GM19372 (cell line): ENCODE measurements around the gene NDUFAF8.
A peak's percentile ranks its signal among the peaks of the same experiment; 100 is the strongest.
"Not testable (repeated sequence)": the region's sequence is repeated elsewhere in the genome, so short reads cannot be mapped to it uniquely, and the experiment has no call there.

ENCODE experiments used
- ATAC-seq: cut with Tn5 transposase; IDR thresholded peaks from one replicate; pipeline ENCODE4 v1.9.1; 2021; ENCODE audit warnings: mild to moderate bottlenecking, low read depth, moderate library complexity; ENCODE audit not compliant: unreplicated experiment

The NDUFAF8 gene

GRCh38 chr17:81222620-81222905 is 16.6 kb upstream of the NDUFAF8 start:
- no peak for ATAC-seq

- peak; percentile 91 for ATAC-seq
Observed at GRCh38 chr17:81222906-81223761, 16.0 kb upstream of the NDUFAF8 start, which contains the start of gene CEP131. TSS of gene CEP131 (minus strand) at chr17:81222965. CDS start at chr17:81220056, 2,909 bp downstream.

GRCh38 chr17:81223762-81224130 is 15.4 kb upstream of the NDUFAF8 start:
- ATAC-seq, result no peak

GRCh38 chr17:81227630-81228029 is 11.5 kb upstream of the NDUFAF8 start:
- ATAC-seq, result not testable (repeated sequence)

DNA sequence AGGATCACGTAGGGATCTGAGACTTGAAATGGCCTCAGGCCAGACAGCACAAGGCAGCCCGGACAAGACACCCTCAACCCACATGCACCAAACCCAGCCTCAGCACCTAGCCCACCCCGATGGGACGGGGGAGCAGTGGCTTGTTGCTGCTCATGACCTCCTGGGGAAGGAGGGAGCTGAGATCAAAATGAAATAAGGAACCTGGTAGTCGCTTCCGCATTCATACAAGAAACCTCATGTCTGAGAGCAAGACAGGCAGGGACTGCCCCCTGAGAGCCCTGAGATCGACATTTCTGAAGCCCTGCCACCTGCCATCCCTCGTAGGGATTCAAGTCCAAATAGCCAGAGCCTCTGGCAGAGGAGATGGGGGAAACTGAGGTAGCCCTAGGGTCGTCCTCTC is 10.7 kb upstream of the NDUFAF8 start:
- no peak for ATAC-seq

DNA sequence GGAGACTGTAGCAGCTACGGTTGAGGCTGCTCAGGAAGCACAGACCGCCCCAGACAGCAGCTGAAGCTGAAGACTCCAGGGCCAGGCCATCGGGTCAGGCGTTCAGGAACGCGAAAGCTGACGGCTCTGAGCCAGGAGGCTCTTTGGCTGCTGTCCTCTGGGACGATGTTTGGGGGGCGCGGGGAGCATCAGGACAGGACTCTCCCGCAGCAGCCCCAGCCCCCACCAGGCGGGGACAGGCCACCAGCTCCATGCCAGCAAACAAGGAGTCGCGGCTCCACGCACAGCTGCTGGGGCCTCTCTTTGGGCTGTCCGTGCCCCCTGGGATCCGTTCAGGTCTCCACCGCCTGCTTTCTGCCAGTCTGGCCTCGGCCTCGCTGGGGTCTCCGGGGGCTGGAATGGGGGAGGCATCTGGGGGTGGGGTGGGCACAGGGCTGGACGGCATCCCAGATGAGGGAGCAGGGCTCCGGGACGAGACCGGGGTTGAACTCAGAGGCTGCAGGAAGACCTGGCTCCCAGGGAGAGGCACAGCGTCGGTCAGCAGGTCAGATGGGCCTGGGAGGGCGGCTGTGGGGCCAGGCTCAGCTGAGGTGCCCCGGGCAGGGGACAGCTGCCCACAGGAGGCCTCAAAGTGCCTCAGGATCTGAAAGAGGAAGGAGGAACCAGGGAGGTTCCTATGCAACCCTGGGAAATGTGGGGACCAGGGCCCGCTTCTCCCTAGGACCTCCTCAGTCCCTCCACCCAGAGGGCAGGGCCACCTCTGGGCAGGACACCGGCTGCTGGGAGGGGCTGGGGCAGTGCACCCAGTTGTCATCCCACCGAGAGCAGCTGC is 10.1 kb upstream of the NDUFAF8 start:
- ATAC-seq, result no peak

- ATAC-seq, result no peak
Observed at GRCh38 chr17:81229666-81229920, 9.5 kb upstream of the NDUFAF8 start.

GRCh38 chr17:81230043-81230820 is 8.9 kb upstream of the NDUFAF8 start:
- no peak for ATAC-seq

DNA sequence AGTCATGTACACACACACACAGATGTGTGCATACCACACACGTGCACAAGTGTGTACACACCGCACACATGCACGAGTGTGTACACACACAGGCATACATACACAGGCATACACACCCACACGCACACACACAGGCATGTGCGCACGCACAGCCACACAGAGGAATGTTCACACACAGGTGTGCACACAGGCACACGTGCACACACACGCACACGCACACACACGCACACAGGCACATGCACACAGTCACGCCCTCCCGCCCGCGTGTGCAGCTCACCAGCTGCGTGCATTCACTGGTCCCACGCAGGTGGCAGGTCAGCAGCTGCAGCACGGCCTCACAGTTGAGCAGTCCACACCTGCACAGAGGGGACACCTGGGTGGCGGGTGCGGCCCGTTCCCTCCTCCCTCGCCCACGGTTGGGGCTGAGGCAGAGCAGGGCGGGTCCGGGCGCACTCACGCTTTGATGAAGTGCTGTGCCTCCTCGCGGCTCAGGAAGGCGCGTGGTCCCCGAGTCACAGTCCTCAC is 7.9 kb upstream of the NDUFAF8 start:
- ATAC-seq, result no peak

DNA sequence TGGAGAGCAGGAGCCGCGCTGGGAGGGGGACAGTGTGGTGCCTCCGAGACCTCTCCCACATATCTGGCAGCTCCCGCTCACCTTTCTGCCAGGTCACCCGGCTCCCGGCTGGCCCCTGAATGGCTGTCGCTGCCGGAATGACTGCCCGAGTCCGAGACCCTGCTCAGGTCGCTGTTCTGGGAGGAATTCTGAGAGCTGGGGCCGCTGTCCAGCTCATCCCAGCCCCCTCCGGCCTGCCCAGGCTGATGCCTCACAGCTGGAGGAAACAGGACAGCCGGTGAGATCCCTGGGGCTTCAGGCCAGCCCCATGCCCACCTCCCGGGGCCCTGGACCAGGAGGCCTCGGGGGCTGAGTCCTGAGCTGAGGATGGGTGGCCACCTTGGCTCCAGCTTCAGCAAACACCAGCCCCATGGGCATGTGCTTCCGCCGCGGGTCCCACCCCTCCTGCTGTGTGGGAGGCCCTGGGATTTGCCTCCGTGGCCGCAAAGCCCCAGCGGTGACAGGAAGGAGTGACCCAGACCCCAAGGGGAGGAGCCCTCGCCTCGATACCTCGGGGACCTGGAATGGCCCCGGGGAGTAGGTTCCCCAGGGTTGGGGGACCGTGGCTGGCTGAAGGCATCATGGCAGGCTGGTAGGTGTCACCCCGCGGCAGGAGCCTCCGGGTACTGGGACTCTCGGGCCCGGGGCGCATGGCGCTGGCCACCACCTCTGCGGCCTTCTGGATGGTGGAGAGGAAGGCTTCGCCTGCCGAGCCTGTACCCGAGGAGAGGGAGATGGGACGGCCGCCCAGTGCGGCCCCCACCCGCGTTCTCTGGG is 7.1 kb upstream of the NDUFAF8 start:
- ATAC-seq, result no peak

DNA sequence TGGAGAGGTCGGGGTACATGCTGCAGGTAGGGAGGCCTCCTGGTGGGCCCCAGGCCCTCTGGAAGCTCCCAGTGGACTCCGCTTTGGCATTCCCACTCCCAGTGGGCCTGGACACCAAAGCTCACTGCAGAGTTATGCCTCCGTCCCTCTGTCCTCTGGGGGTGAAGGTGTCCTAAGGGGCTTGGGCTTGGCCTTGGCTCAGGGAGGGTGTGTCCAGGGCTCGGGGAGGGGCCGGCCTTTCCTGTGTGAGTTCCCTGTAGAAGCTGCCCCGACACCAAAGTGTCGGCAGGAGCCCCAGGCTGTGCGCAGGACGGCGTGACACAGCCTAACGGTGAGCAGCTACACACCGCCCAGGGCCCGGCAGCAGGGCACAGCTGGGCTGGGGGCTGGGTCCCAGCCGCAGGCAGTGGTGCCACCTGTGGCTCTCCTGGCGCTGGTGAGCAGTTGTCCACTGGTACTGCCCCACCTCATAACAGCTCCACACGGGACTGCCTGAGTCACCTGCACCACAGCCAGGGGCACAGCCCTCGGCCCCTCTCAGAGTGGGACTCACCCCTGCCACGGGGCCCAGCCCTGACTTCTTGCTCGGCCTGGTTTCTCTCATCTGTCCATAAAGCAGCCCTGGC is 6.4 kb upstream of the NDUFAF8 start:
- ATAC-seq, result no peak

- no peak for ATAC-seq
Observed at GRCh38 chr17:81233316-81233715, 5.8 kb upstream of the NDUFAF8 start.

DNA sequence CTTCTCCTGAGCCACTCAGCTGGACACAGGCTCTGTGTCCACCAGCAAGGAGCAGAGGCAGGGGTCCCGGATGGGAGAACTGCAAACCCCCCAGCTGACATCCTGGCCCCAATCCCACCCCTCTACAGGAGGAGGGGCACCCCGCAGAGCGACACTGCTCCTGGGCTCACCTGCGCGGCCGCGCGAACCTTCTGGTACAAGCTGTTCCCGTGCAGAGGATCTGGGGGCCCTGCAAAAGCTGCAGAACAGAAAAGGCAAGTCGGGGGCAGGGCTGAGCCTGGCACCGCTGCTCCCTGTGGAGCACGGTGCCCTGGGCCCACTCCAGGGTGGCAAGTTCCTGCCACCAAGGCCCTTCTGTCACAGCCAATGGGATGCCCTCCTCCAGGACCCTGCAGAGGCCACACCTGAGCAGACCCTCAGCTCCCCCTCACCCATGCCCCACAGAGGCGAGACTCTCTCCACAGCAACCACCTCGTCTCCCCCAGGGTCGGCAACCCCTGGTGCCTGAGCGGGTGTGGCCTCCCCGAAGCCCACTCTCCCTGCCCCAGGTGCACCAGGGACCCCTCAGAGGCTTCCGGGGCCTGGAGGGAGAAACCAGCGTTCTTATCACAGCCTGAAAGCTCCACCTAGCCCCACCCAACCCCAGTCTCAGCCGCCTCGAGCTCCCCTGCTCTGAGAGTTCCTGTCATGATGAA is 5.2 kb upstream of the NDUFAF8 start:
- no peak for ATAC-seq

DNA sequence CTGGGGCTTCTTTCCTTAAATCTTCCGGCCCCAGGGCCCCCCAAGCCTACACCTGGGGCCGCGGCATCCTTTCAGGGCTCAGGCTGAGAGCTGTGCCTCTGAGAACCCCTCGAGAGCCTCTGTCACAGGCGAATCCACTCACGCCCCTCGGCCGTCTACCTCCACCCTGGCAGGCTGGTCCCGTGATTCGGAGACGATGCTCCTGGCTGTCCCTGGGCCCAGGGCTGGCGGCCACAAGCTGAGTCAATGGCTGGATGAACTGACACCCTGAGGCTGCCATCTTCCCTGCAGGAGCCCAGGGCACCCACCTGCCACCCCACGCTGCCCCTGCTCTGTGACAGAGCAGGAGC is 4.6 kb upstream of the NDUFAF8 start:
- ATAC-seq, result no peak

DNA sequence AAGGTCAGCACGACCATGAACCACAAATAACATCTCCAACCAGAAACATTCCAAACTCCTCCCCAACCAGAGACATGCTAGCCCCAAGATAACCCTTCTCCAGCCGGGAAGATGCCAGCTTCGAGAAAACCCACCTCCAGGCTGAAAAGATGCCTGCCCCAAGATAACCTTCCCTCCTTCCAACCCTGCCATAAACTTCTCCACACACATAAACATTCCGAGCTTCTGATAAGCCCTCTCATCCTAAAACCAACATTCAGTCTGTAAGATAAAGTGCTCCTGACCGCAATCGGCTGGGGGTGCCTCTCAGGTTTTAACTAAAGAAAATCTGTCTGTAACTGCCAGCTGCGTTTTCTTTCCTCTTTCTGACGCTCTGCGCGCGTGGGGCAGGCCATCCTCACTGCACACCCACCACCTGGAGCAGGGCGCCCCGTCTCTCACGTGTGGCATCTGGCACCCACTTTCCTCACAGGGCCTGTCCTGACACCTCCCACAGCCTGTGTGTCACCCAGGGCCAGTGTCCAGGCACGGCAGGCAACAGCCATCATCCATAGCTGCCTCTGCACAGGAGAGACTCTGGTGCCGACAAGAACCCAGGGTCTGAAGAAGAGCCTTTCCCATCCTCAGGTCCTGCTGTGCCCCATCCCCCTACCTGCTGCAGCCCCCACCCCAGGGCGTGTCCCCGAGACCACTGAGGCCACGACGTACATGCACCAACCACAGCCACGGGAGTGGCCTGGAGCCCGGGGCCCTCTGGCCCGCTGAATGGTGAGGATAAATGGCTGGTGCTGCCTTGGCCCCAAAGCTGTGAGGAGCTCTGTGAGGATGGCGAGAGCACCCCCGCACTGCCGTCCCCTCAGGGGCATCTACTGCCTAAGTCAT is 3.9 kb upstream of the NDUFAF8 start:
- no peak for ATAC-seq

DNA sequence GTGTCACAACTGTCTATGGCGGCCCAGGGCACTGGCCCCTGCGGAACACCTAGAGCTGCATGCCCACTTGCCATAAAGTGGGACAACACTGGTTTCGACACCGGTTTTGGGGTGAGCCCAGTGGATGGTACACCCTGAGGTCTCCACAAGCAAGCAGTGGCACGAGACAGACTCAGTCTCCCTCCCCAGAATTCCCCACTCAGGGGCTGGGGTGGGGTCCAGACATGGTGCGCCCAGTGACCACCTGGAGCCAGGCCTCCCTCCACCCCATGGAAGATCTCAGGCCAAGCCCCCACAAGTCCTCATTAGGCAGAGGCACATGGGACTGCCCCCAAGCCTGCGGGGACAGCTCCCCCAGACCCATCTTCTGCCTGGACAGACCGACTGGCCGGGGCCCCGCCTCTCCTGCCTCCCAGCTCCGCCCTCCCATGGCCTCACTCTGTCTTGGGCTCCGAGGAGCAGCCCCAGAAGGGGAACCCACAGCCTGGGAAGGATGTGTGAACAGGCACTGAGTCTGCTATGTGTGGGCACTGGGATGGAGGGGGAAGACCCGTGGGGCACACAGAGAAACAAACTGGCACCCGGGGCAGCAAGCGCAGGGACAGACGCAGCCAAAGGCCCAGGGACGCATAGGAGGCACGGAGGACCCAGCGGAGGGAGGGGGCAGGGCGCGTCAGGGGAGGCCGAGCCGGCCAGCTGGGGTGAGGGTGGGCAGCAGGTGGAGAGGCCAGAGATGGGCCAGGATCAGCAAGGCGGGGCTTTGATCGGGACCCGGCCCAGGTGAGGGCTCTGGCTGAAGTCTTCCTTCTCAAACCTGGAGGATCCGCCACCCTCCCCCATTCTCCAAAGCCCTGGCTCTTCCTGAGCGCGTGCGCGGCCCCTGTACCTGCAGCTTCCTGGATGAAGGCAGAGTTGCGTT is 3.0 kb upstream of the NDUFAF8 start:
- no peak for ATAC-seq

DNA sequence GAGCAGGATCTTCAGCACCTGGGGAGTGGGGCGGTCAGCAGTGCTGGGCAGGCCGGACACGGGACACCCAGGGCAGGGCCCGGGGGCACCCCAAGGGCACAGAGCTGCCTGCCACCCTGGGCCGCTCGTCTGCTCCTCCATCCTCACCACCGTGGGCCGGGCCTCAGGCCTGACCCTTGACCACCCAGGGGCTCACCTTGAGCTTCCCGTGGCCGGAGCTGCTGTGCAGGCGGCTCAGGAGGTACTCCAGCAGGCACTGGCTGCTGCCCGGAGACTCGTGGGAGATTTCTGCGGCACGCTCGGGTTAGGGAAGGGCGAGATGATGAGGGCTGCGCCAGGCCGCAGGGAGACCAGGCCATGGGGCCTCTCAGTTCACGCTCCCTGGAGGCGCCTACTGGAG is 2.3 kb upstream of the NDUFAF8 start:
- no peak for ATAC-seq
